ENCODE results near the gene DYSF.

Gene DYSF

DNA sequence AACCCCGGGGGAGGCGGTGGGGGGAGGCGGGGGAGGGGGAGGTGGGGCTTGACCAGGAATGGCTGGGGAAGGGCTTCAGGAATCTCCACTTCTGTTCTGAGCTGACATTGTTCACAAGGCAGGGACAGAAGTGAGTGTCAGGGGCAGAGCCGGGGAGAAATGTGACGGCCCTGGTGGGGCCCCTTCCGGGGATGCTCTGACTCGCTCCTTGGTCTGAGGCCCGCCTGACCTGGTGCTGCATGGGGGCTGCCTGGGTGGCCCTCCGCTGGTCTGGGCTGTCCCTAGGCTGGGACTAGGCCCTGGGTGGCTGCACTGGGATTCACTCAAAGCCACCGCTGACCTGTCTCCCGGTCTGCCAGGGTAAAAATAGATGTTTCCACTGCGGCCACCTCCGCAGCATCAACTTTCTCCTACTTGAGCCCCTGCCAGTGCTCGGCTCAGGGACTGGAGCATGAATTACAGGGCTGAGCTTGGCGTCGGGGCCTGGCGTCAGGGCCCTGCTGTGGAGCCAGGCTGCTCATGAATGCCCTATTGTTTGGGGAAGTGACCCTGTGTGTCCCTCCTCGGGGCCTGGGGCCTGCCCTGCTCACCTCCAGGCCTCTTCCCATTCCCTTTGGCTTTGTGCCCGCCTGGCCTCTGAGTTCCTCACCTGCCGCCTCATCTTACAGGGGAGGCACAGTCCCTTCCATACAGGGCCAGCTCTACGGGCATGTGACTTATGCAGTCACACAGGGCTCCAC, 247.5 kb downstream of the DYSF start:
- H3K36me3 ChIP-seq (replicated peaks; ENCODE audit: insufficient read depth, low read length) = no peaks in the 10 kb centered on the region
- no peak overlapping the region for H2AFZ ChIP-seq (ENCODE audit: low read length)
- no peak overlapping the region for H3K9ac ChIP-seq (ENCODE audit: low read length)
- no peak overlapping the region for H3K4me3 ChIP-seq (ENCODE audit: low read length)
- no peak overlapping the region for H3K27ac ChIP-seq (ENCODE audit: low read length)
- no peaks in the 10 kb centered on the region for H3K79me2 ChIP-seq (ENCODE audit: low read length)
- H4K20me1 ChIP-seq (ENCODE audit: insufficient read depth, low read length) = no peaks in the 10 kb centered on the region
- H3K27me3 ChIP-seq (replicated peaks; ENCODE audit: insufficient read depth, low read length) = no peaks in the 10 kb centered on the region; the same call in 1 of the 2 replicates
- TF ChIP-seq EZH2phosphoT487 (IDR thresholded peaks at IDR 0.05; ENCODE audit: low read length) (no peak), EZH2 (optimal IDR thresholded peaks at IDR 0.05; ENCODE audit: low read depth, low read length) (no peak)
- TF ChIP-seq, protein P1, sequence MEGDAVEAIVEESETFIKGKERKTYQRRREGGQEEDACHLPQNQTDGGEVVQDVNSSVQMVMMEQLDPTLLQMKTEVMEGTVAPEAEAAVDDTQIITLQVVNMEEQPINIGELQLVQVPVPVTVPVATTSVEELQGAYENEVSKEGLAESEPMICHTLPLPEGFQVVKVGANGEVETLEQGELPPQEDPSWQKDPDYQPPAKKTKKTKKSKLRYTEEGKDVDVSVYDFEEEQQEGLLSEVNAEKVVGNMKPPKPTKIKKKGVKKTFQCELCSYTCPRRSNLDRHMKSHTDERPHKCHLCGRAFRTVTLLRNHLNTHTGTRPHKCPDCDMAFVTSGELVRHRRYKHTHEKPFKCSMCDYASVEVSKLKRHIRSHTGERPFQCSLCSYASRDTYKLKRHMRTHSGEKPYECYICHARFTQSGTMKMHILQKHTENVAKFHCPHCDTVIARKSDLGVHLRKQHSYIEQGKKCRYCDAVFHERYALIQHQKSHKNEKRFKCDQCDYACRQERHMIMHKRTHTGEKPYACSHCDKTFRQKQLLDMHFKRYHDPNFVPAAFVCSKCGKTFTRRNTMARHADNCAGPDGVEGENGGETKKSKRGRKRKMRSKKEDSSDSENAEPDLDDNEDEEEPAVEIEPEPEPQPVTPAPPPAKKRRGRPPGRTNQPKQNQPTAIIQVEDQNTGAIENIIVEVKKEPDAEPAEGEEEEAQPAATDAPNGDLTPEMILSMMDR (IDR thresholded peaks at IDR 0.05; ENCODE audit: low read length) = no peak
- no peak overlapping the region for H3K4me2 ChIP-seq (ENCODE audit: low read depth, low read length)
- no peaks in the 10 kb centered on the region for H3F3A ChIP-seq (ENCODE audit: insufficient read depth, low read length)
- H3K4me1 ChIP-seq (ENCODE audit: low read length) = no peaks in the 10 kb centered on the region
- DNase-seq = no peak
- no peaks in the 10 kb centered on the region for H3K9me2 ChIP-seq (replicated peaks; ENCODE audit: insufficient read depth, low read length)
- no peaks in the 10 kb centered on the region for H3K9me3 ChIP-seq (replicated peaks; ENCODE audit: insufficient read depth, low read length)

DNA sequence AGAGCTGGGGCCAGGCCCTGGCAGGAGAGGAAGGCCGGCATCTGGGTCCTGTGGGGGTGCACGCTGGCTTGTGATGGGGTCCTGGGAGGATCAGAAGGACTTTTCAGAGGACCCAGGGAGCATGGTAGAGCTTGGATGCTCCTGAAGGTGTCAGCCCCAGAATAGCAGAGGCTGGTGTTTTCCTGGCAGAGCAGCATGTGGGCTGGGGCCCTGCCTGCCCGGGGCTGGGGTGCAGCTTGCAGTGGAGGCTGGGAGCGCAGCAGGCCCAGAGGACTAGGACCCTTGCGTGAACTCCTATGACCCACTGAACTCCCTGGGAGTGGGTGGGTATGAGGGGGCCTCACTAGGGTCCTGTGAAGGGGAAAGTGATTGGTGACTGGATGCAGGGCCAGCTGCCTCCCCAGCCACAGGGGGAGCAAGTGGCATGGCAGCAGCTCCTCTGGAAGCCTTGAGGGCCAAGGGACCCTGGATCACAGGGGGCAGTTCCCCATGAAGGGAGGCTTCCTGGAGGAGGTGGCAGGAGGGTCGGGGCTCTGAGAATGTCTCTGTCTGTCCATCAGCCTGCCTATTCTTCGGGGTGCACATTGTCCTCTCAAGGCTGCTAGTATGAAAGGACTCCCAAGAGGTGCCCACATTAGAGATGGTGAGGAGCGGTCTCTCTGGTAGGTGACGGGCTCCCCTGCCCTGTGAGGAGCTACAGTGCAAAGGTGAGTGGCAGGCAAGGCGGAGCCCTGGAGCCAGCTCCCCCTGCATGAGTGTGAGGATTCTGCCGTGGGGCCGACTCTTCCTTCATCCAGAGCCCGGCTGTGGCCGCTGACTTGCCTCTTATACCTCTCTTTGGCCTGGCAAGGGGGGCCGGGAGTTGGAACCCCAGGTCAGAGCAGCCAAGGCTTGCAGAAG, 249.0 kb downstream of the DYSF start:
- H3K9ac ChIP-seq (ENCODE audit: low read length) = no peak overlapping the region
- H3K4me2 ChIP-seq (ENCODE audit: low read depth, low read length) = no peak overlapping the region
- H3K4me1 ChIP-seq (ENCODE audit: low read length) = no peaks in the 10 kb centered on the region
- H2AFZ ChIP-seq (ENCODE audit: low read length) = no peak overlapping the region
- no peaks in the 10 kb centered on the region for H3K27me3 ChIP-seq (replicated peaks; ENCODE audit: insufficient read depth, low read length)
- no peak for DNase-seq
- no peak overlapping the region for H3K4me3 ChIP-seq (ENCODE audit: low read length)
- H3K9me3 ChIP-seq (replicated peaks; ENCODE audit: insufficient read depth, low read length) = no peaks in the 10 kb centered on the region
- no peaks in the 10 kb centered on the region for H3K9me2 ChIP-seq (replicated peaks; ENCODE audit: insufficient read depth, low read length)
- H3K36me3 ChIP-seq (replicated peaks; ENCODE audit: insufficient read depth, low read length) = no peaks in the 10 kb centered on the region
- H3F3A ChIP-seq (ENCODE audit: insufficient read depth, low read length) = no peaks in the 10 kb centered on the region
- no peaks in the 10 kb centered on the region for H4K20me1 ChIP-seq (ENCODE audit: insufficient read depth, low read length)
- H3K27ac ChIP-seq (ENCODE audit: low read length) = no peak overlapping the region
- TF ChIP-seq, protein P1 (IDR thresholded peaks at IDR 0.05; ENCODE audit: low read length) = no peak
- TF ChIP-seq EZH2phosphoT487 (IDR thresholded peaks at IDR 0.05; ENCODE audit: low read length) (no peak), EZH2 (optimal IDR thresholded peaks at IDR 0.05; ENCODE audit: low read depth, low read length) (no peak)
- H3K79me2 ChIP-seq (ENCODE audit: low read length) = no peaks in the 10 kb centered on the region

DNA sequence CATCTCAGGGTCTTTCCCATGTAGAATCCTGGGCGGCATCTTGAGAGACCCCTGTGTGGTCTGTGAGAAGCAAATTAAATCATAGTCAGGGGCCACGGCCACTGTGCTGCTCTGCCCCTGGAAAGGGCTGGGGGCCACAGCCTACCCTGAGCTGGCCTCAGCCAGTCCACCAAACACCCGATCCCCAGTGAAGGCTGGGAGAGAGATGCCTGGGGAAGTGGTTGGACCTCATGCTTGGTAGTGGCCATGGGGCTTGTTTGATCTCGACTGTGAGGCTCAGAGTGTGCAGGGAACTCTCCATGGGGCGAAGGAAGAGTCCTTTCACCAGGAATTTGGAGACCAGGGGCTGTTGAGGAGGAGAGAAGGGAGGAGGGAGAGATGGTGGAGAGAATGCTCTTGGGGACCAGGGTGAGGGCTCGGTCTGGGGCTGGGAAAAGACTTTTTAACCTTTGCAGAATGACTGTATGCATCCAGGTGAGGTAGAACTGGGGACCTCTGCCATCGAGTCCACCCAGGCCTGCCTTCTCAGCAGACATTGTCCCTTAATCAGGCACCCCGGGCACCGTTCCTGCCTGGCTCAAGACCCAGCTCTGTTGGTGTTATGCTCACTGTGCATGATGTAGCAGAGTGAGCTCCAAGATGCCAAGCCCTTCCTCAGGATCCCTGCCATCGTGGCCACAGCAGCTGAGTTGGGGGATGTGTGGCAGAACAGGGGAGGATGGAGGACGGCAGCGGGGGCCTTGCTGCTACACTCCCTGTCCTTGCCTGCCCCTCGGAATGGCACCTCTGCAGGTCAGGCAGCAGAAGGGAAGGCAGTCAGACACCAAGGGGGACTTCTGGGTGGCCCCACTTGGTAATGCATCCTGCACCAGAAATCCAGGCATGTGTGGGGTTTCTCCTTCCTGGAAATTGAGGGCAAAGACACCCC, 249.9 kb downstream of the DYSF start:
- H3K36me3 ChIP-seq (replicated peaks; ENCODE audit: insufficient read depth, low read length) = no peaks in the 10 kb centered on the region
- no peaks in the 10 kb centered on the region for H3K4me1 ChIP-seq (ENCODE audit: low read length)
- no peak overlapping the region for H2AFZ ChIP-seq (ENCODE audit: low read length)
- H3K9me3 ChIP-seq (replicated peaks; ENCODE audit: insufficient read depth, low read length) = no peaks in the 10 kb centered on the region
- no peaks in the 10 kb centered on the region for H3F3A ChIP-seq (ENCODE audit: insufficient read depth, low read length)
- no peak for DNase-seq
- H3K27me3 ChIP-seq (replicated peaks; ENCODE audit: insufficient read depth, low read length) = no peaks in the 10 kb centered on the region
- no peaks in the 10 kb centered on the region for H3K79me2 ChIP-seq (ENCODE audit: low read length)
- H3K9ac ChIP-seq (ENCODE audit: low read length) = no peak overlapping the region
- no peak overlapping the region for H3K4me3 ChIP-seq (ENCODE audit: low read length)
- H3K4me2 ChIP-seq (ENCODE audit: low read depth, low read length) = no peak overlapping the region
- no peaks in the 10 kb centered on the region for H4K20me1 ChIP-seq (ENCODE audit: insufficient read depth, low read length)
- H3K27ac ChIP-seq (ENCODE audit: low read length) = no peak overlapping the region
- no peaks in the 10 kb centered on the region for H3K9me2 ChIP-seq (replicated peaks; ENCODE audit: insufficient read depth, low read length)
- TF ChIP-seq, protein P1 (IDR thresholded peaks at IDR 0.05; ENCODE audit: low read length) = no peak
- TF ChIP-seq EZH2 (optimal IDR thresholded peaks at IDR 0.05; ENCODE audit: low read depth, low read length) (no peak), EZH2phosphoT487 (IDR thresholded peaks at IDR 0.05; ENCODE audit: low read length) (no peak)
